ENCODE data around the gene OPCML. TPM values are rescaled to one million over a fixed set of nuclear protein-coding genes. Genes with fewer than 3 reads are reported as not detected.

OPCML gene
- total and polyA plus RNA-seq, 2 donors from 2014 or later, result 0.77 to 1.1 TPM

DNA sequence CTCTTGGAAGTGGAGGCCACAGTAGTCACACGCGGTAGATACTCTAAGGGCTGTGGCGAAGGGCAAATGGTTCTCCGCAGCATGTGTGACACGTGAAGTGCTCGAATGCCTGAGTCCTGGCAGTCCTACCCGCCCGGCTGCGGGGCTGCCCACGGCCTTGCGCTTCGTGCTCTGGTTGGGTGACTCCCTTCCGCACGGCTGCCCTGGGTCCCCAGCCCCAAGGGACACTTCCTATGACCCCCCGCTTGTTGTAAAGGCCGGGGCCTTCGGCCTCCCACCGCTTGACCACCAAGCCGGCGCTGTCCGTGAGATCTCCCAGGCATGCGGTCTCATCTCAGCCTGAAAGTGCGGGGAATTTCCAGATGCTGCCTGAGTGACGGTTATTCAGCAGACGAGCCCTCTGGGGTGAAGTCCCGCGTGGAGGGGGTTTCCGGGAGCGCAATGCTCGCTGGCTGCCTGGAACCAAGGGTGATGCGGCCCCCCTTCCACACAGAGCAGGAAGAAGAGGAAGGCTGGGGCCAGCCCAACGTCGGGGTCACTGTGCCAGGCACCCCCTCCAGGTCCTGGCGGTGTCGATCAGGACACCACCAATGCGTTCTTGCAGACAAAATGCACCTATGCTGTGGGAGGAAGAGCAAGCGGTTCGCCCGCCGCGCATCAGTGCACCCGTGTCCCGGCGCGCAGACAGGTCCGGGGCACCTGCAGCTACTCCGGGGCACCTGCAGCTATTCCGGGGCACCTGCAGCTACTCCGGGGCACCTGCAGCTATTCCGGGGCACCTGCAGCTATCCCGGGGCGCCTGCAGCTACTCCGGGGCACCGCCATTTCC, 171.2 kb downstream of the OPCML start:
- Histone ChIP-seq H3K9me3 (ENCODE audit: control insufficient read depth in 2 of 3, insufficient read depth in 1 of 3, low read length in 3 of 3) (no peaks in the 10 kb centered on the region), H3K4me3 (ENCODE audit: low read length in 3 of 3) (no peak overlapping the region), H3K27me3 (ENCODE audit: control insufficient read depth, insufficient read depth, low read length) (no peaks in the 10 kb centered on the region), H3K27ac (ENCODE audit: low read depth in 2 of 2, low read length in 2 of 2) (no peak overlapping the region), H3K9ac (ENCODE audit: low read length in 3 of 3) (no peak overlapping the region), H3K4me1 (ENCODE audit: control insufficient read depth in 2 of 3, insufficient read depth in 2 of 3, low read depth in 1 of 3, low read length in 3 of 3) (no peaks in the 10 kb centered on the region), H3K36me3 (ENCODE audit: control insufficient read depth in 2 of 3, insufficient read depth in 3 of 3, low read length in 3 of 3) (no peaks in the 10 kb centered on the region)
- FAIRE-seq (no peak), DNase-seq (no peak)
- TF ChIP-seq, protein P1, sequence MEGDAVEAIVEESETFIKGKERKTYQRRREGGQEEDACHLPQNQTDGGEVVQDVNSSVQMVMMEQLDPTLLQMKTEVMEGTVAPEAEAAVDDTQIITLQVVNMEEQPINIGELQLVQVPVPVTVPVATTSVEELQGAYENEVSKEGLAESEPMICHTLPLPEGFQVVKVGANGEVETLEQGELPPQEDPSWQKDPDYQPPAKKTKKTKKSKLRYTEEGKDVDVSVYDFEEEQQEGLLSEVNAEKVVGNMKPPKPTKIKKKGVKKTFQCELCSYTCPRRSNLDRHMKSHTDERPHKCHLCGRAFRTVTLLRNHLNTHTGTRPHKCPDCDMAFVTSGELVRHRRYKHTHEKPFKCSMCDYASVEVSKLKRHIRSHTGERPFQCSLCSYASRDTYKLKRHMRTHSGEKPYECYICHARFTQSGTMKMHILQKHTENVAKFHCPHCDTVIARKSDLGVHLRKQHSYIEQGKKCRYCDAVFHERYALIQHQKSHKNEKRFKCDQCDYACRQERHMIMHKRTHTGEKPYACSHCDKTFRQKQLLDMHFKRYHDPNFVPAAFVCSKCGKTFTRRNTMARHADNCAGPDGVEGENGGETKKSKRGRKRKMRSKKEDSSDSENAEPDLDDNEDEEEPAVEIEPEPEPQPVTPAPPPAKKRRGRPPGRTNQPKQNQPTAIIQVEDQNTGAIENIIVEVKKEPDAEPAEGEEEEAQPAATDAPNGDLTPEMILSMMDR (IDR thresholded peaks at IDR 0.05; ENCODE audit: borderline replicate concordance, extremely low read depth, insufficient read depth), result no peak
- intact Hi-C loops (cut with DNase I), result no loop called here

DNA sequence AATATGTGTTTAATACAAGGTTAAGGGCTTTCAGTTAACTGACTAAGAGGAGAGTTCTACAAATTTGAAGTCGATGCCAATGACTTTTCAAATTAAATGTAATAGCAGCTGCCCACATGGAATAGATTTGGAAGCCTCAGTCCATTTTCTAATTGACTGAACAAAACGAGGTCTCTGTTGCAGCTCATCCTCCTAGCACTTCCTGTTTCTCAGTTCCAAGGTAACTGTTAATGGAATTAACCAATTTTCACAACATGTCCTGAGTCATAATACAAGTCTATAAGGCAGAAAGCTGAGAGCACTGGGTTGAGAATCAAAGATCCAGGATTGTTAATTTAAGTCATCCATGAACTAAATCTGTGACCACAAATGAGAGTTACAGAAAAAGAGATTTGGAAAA, 177.2 kb downstream of the OPCML start:
- intact Hi-C loops (cut with DNase I), result no loop called here
- Histone ChIP-seq H3K9ac (ENCODE audit: low read length in 3 of 3) (no peak overlapping the region), H3K27ac (ENCODE audit: low read depth in 2 of 2, low read length in 2 of 2) (no peak overlapping the region), H3K9me3 (ENCODE audit: control insufficient read depth in 2 of 3, insufficient read depth in 1 of 3, low read length in 3 of 3) (no peaks in the 10 kb centered on the region), H3K36me3 (ENCODE audit: control insufficient read depth in 2 of 3, insufficient read depth in 3 of 3, low read length in 3 of 3) (no peaks in the 10 kb centered on the region), H3K4me1 (ENCODE audit: control insufficient read depth in 2 of 3, insufficient read depth in 2 of 3, low read depth in 1 of 3, low read length in 3 of 3) (no peaks in the 10 kb centered on the region), H3K4me3 (ENCODE audit: low read length in 3 of 3) (no peak overlapping the region), H3K27me3 (ENCODE audit: control insufficient read depth, insufficient read depth, low read length) (no peaks in the 10 kb centered on the region)
- FAIRE-seq (no peak), DNase-seq (no peak)
- TF ChIP-seq, protein P1 (IDR thresholded peaks at IDR 0.05; ENCODE audit: borderline replicate concordance, extremely low read depth, insufficient read depth), result no peak

DNA sequence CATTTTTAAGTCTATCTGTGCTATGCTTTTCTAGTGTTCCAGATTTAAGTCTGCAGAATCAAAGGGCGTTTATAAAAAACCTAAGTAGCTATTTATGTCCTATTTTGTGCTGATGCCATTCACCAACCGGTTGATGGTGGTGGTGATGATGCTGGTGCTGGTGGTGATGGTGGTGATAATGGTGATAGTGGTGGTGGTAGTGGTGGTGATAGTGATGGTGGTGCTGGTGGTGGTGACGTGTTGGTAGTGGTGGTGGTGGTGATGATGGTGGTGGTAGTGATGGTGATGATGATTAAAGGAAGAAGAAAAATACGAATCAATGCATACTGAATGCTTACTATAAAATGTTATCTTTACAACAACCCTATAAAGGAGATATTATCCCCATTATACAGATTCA, 178.2 kb downstream of the OPCML start:
- Histone ChIP-seq H3K36me3 (ENCODE audit: control insufficient read depth in 2 of 3, insufficient read depth in 3 of 3, low read length in 3 of 3) (no peaks in the 10 kb centered on the region), H3K9me3 (ENCODE audit: control insufficient read depth in 2 of 3, insufficient read depth in 1 of 3, low read length in 3 of 3) (no peaks in the 10 kb centered on the region), H3K4me3 (ENCODE audit: low read length in 3 of 3) (no peak overlapping the region), H3K27me3 (ENCODE audit: control insufficient read depth, insufficient read depth, low read length) (no peaks in the 10 kb centered on the region), H3K4me1 (ENCODE audit: control insufficient read depth in 2 of 3, insufficient read depth in 2 of 3, low read depth in 1 of 3, low read length in 3 of 3) (no peaks in the 10 kb centered on the region), H3K27ac (ENCODE audit: low read depth in 2 of 2, low read length in 2 of 2) (no peak overlapping the region), H3K9ac (ENCODE audit: low read length in 3 of 3) (no peak overlapping the region)
- FAIRE-seq, result no peak
- TF ChIP-seq, protein P1 (IDR thresholded peaks at IDR 0.05; ENCODE audit: borderline replicate concordance, extremely low read depth, insufficient read depth), result no peak
- DNase-seq, result no peak
- intact Hi-C loops (cut with DNase I), result no loop called here

Data from kidney (tissue), 14 donors.